Vagina (tissue), 2 donors: ENCODE data around the gene KAZN.

Experiments used
- CTCF ChIP-seq, 3 experiments: fragments of 450-650 bp in 2 of 3; fragments of 200-600 bp in 1 of 3; sonication (generic) in 1 of 3; IDR thresholded peaks; one replicate each; pipeline ENCODE4 v1.5.1; 2017 to 2019; ENCODE audit warnings: antibody characterized with exemption in 3 of 3, mild to moderate bottlenecking in 2 of 3, moderate library complexity in 2 of 3
- POLR2A ChIP-seq, 2 donors: fragments of 450-650 bp; IDR thresholded peaks; one replicate each; pipeline ENCODE4 v1.6.1; 2017; ENCODE audit warnings: antibody characterized with exemption in 2 of 2, mild to moderate bottlenecking in 2 of 2, moderate library complexity in 2 of 2
- POLR2AphosphoS5 ChIP-seq, 2 donors: sonication (generic); formaldehyde crosslinking; IDR thresholded peaks; one replicate each; pipeline ENCODE4 v1.9.0; 2017; ENCODE audit warnings: antibody characterized with exemption in 2 of 2, mild to moderate bottlenecking in 2 of 2, low read depth in 1 of 2; ENCODE audit not compliant: insufficient read depth in 1 of 2

GRCh38 chr1:14956579-14957195, 358.2 kb downstream of the KAZN start:
- TF ChIP-seq POLR2A (IDR thresholded peaks at IDR 0.05): no peak
- TF ChIP-seq CTCF (IDR thresholded peaks at IDR 0.05): no peak
- TF ChIP-seq POLR2AphosphoS5 (IDR thresholded peaks at IDR 0.05; ENCODE audit: insufficient read depth in 1 of 2, low read depth in 1 of 2): no peak
